PC-9 (cell line): ENCODE measurements around the gene OSGIN1.

Experiments used
- CTCF ChIP-seq: fragments of 200-600 bp; sonication (generic); conservative IDR thresholded peaks from 2 replicates; pipeline ENCODE4 v1.6.1; 2017; ENCODE audit warnings: mixed run types, antibody characterized with exemption, mild to moderate bottlenecking, moderate library complexity
- EZH2 ChIP-seq: fragments of 200-600 bp; sonication (generic); IDR thresholded peaks from 2 replicates; pipeline ENCODE4 v1.8.0; 2017; ENCODE audit warnings: antibody characterized with exemption, low read depth

- TF ChIP-seq CTCF (no peak), EZH2 (no peak)
Observed at GRCh38 chr16:83968306-83968851, 15.3 kb downstream of the OSGIN1 start.
